Naive thymus-derived CD8-positive, alpha-beta T cell (primary cell): ENCODE measurements around the gene POU3F3. TPM values are rescaled to one million over a fixed set of nuclear protein-coding genes. Genes with fewer than 3 reads are reported as not detected.
A peak's percentile ranks its signal among the peaks of the same experiment; 100 is the strongest.

Experiments
- ATAC-seq, 2 donors: fragments of 150-1000 bp; cut with Tn5 transposase in 1 of 2; sonication (Bioruptor Pico), chemical (Tn5 transposase) in 1 of 2; 1 replicate in 1 of 2; 2 replicates in 1 of 2; pipeline ENCODE4 v1.10.0; 2021; ENCODE audit warnings: mild to moderate bottlenecking in 2 of 2, moderate library complexity in 2 of 2
- POLR2A ChIA-PET: fragments of 350-600 bp; sonication (Branson Sonifier 250); formaldehyde crosslinking; loops from one replicate; lab custom pipeline; 2021; ENCODE audit warnings: antibody characterized with exemption; lab: Charles Lee
- DNase-seq, 10 donors: peaks; one replicate each; pipeline versions ENCODE4 v3.0.0 to v3.0.0-alpha.2; 2020 to 2022
- H3K27ac Mint-ChIP-seq, 10 donors: one replicate each; pipeline ENCODE4 v1.8.0; 2020 to 2022; ENCODE audit warnings: mild to moderate bottlenecking in 10 of 10, mixed read lengths in 10 of 10, moderate library complexity in 4 of 10, inconsistent platforms in 1 of 10
- H3K27me3 Mint-ChIP-seq, 5 donors: one replicate each; pipeline ENCODE4 v1.8.0; 2021 to 2022; ENCODE audit warnings: mixed read lengths in 5 of 5
- H3K36me3 Mint-ChIP-seq, 3 donors: one replicate each; pipeline ENCODE4 v1.8.0; 2020 to 2022; ENCODE audit warnings: mixed read lengths in 3 of 3, mild to moderate bottlenecking in 2 of 3, inconsistent platforms in 1 of 3
- H3K4me1 Mint-ChIP-seq, 4 donors: one replicate each; pipeline ENCODE4 v1.8.0; 2021 to 2022; ENCODE audit warnings: mixed read lengths in 4 of 4
- H3K4me3 Mint-ChIP-seq, 10 donors: one replicate each; pipeline ENCODE4 v1.8.0; 2020 to 2022; ENCODE audit warnings: mild to moderate bottlenecking in 10 of 10, mixed read lengths in 10 of 10, moderate library complexity in 6 of 10, inconsistent platforms in 1 of 10
- H3K9me3 Mint-ChIP-seq, 9 donors: one replicate each; pipeline ENCODE4 v1.8.0; 2020 to 2022; ENCODE audit warnings: mixed read lengths in 9 of 9, mild to moderate bottlenecking in 3 of 9, inconsistent platforms in 1 of 9, moderate library complexity in 1 of 9
- polyA plus RNA-seq, 3 donors: library from polyadenylated mRNA; unstranded; fragments of 300-500 nt; fragmentation: Illumina TruSeq; gene quantifications; one replicate each; pipeline ENCODE4 v1.2.3, GENCODE V29; 2021
- total RNA-seq, 8 experiments: library from RNA in 2 of 8; stranded (reverse) in 2 of 8; gene quantifications; one replicate each; pipeline ENCODE4 v1.2.3 and lab custom pipeline; 2021 to 2026

POU3F3 gene
- total and polyA plus RNA-seq, 5 experiments from 2014 or later, result not detected

GRCh38 chr2:104875262-104875661 is 21.3 kb downstream of the POU3F3 start:
- Mint-ChIP-seq H3K4me1 (peaks cover 0 to 14% (median 11%) of the 10 kb centered on the region in 4 donors), H3K27ac (no peak overlapping the region), H3K4me3 (peak overlapping the region in 1 of 10 donors; percentile 16), H3K36me3 (no peaks in the 10 kb centered on the region), H3K9me3 (no peaks in the 10 kb centered on the region), H3K27me3 (peaks cover 28 to 74% (median 56%) of the 10 kb centered on the region in 5 donors)
- DNase-seq, result no peak
- no peak for ATAC-seq
- POLR2A ChIA-PET, result no interaction called here

- Mint-ChIP-seq H3K27ac (peak overlapping the region in 1 of 10 donors; percentile 55), H3K4me1 (peaks cover 0 to 9% (median 7%) of the 10 kb centered on the region in 4 donors), H3K36me3 (no peaks in the 10 kb centered on the region), H3K4me3 (no peak overlapping the region), H3K27me3 (peaks cover 21 to 71% (median 59%) of the 10 kb centered on the region in 5 donors), H3K9me3 (no peaks in the 10 kb centered on the region)
- DNase-seq (no peak), ATAC-seq (no peak)
- POLR2A ChIA-PET, result no interaction called here
These were observed 23.0 kb downstream of the POU3F3 start for GRCh38 chr2:104876606-104877570.

- no peaks in the 10 kb centered on the region for H3K4me1 Mint-ChIP-seq
- H3K27me3 Mint-ChIP-seq, result peaks cover 19 to 67% (median 58%) of the 10 kb centered on the region in 5 donors
- H3K36me3 Mint-ChIP-seq, result no peaks in the 10 kb centered on the region
- POLR2A ChIA-PET, result no interaction called here
- DNase-seq, result no peak
- H3K4me3 Mint-ChIP-seq, result no peak overlapping the region
- no peak for ATAC-seq
- peak overlapping the region in 1 of 10 donors; percentile 9 for H3K27ac Mint-ChIP-seq
- H3K9me3 Mint-ChIP-seq, result no peaks in the 10 kb centered on the region
These were observed 25.1 kb downstream of the POU3F3 start for GRCh38 chr2:104878863-104879512.

GRCh38 chr2:104880076-104880475 is 26.2 kb downstream of the POU3F3 start:
- H3K27me3 Mint-ChIP-seq, result peaks cover 16 to 65% (median 55%) of the 10 kb centered on the region in 5 donors
- ATAC-seq (no peak), DNase-seq (no peak)
- no peak overlapping the region for H3K4me3 Mint-ChIP-seq
- H3K9me3 Mint-ChIP-seq, result no peaks in the 10 kb centered on the region
- no peaks in the 10 kb centered on the region for H3K4me1 Mint-ChIP-seq
- POLR2A ChIA-PET, result no interaction called here
- H3K36me3 Mint-ChIP-seq, result no peaks in the 10 kb centered on the region
- H3K27ac Mint-ChIP-seq, result no peak overlapping the region

GRCh38 chr2:104883357-104883756 is 29.4 kb downstream of the POU3F3 start:
- ATAC-seq, result no peak
- POLR2A ChIA-PET, result no interaction called here
- H3K27me3 Mint-ChIP-seq, result peaks cover 12 to 54% (median 38%) of the 10 kb centered on the region in 5 donors
- peaks cover 0 to 3% (median 0%) of the 10 kb centered on the region in 9 donors for H3K9me3 Mint-ChIP-seq
- no peaks in the 10 kb centered on the region for H3K36me3 Mint-ChIP-seq
- peak overlapping the region in 1 of 10 donors; percentile 51 for H3K27ac Mint-ChIP-seq
- DNase-seq, result no peak
- H3K4me3 Mint-ChIP-seq, result no peak overlapping the region
- peaks cover 0 to 9% (median 6%) of the 10 kb centered on the region in 4 donors for H3K4me1 Mint-ChIP-seq

- POLR2A ChIA-PET, result no interaction called here
- Mint-ChIP-seq H3K27me3 (peaks cover 5 to 36% (median 29%) of the 10 kb centered on the region in 5 donors), H3K9me3 (peaks cover 0 to 3% (median 0%) of the 10 kb centered on the region in 9 donors), H3K36me3 (no peaks in the 10 kb centered on the region), H3K4me3 (no peak overlapping the region), H3K4me1 (peaks cover 0 to 23% (median 16%) of the 10 kb centered on the region in 4 donors), H3K27ac (no peak overlapping the region)
- ATAC-seq (no peak), DNase-seq (no peak)
These were observed 31.3 kb downstream of the POU3F3 start for GRCh38 chr2:104885119-104885782.

- DNase-seq (no peak), ATAC-seq (no peak)
- POLR2A ChIA-PET, result no interaction called here
- Mint-ChIP-seq H3K4me3 (no peak overlapping the region), H3K27me3 (peaks cover 4 to 18% (median 15%) of the 10 kb centered on the region in 5 donors), H3K36me3 (no peaks in the 10 kb centered on the region), H3K4me1 (peaks cover 0 to 24% (median 16%) of the 10 kb centered on the region in 4 donors), H3K9me3 (peaks cover 0 to 3% (median 0%) of the 10 kb centered on the region in 9 donors), H3K27ac (no peak overlapping the region)
These were observed 33.8 kb downstream of the POU3F3 start for GRCh38 chr2:104887676-104888075.

GRCh38 chr2:104888489-104889258 is 34.8 kb downstream of the POU3F3 start:
- peaks cover 0 to 24% (median 16%) of the 10 kb centered on the region in 4 donors for H3K4me1 Mint-ChIP-seq
- H3K27ac Mint-ChIP-seq, result peak overlapping the region in 3 of 10 donors; percentile 12 to 39 (median 17)
- ATAC-seq (no peak), DNase-seq (no peak)
- no peaks in the 10 kb centered on the region for H3K36me3 Mint-ChIP-seq
- POLR2A ChIA-PET, result no interaction called here
- peaks cover 0 to 3% (median 0%) of the 10 kb centered on the region in 9 donors for H3K9me3 Mint-ChIP-seq
- H3K27me3 Mint-ChIP-seq, result peaks cover 2 to 13% (median 9%) of the 10 kb centered on the region in 5 donors
- H3K4me3 Mint-ChIP-seq, result peak overlapping the region in 2 of 10 donors; percentile 8 to 34

- Mint-ChIP-seq H3K4me1 (peaks cover 0 to 24% (median 16%) of the 10 kb centered on the region in 4 donors), H3K27ac (peak overlapping the region in 1 of 10 donors; percentile 39), H3K9me3 (peaks cover 0 to 3% (median 0%) of the 10 kb centered on the region in 9 donors), H3K4me3 (peak overlapping the region in 1 of 10 donors; percentile 34), H3K36me3 (no peaks in the 10 kb centered on the region), H3K27me3 (peaks cover 1 to 11% (median 5%) of the 10 kb centered on the region in 5 donors)
- POLR2A ChIA-PET, result no interaction called here
- DNase-seq, result no peak
- ATAC-seq, result no peak
These were observed 35.5 kb downstream of the POU3F3 start for GRCh38 chr2:104889291-104889959.

GRCh38 chr2:104889960-104890684 is 36.2 kb downstream of the POU3F3 start:
- ATAC-seq, result no peak
- POLR2A ChIA-PET, result no interaction called here
- Mint-ChIP-seq H3K9me3 (peaks cover 0 to 3% (median 0%) of the 10 kb centered on the region in 9 donors), H3K36me3 (no peaks in the 10 kb centered on the region), H3K27ac (peak overlapping the region in 1 of 10 donors; percentile 30), H3K4me3 (no peak overlapping the region), H3K27me3 (peaks cover 1 to 12% (median 1%) of the 10 kb centered on the region in 5 donors), H3K4me1 (peaks cover 0 to 24% (median 16%) of the 10 kb centered on the region in 4 donors)
- DNase-seq, result no peak

GRCh38 chr2:104890685-104891069 is 36.8 kb downstream of the POU3F3 start:
- no peak for DNase-seq
- H3K27ac Mint-ChIP-seq, result no peak overlapping the region

More at GRCh38 chr2:104890685-104891069, 36.8 kb downstream of the POU3F3 start:
- no peaks in the 10 kb centered on the region for H3K36me3 Mint-ChIP-seq
- H3K9me3 Mint-ChIP-seq, result peaks cover 0 to 3% (median 0%) of the 10 kb centered on the region in 9 donors
- peaks cover 0 to 24% (median 16%) of the 10 kb centered on the region in 4 donors for H3K4me1 Mint-ChIP-seq
- ATAC-seq, result no peak
- H3K4me3 Mint-ChIP-seq, result no peak overlapping the region
- POLR2A ChIA-PET, result no interaction called here
- H3K27me3 Mint-ChIP-seq, result peaks cover 1 to 18% (median 1%) of the 10 kb centered on the region in 5 donors
